Chondrocyte (in vitro differentiated cells): ENCODE results near the gene FOXN3. TPM values are rescaled to one million over a fixed set of nuclear protein-coding genes. Genes with fewer than 3 reads are reported as not detected.

Experiments
- DNase-seq: peaks from one replicate; pipeline ENCODE4 v3.0.0; 2021; ENCODE audit warnings: mixed read lengths, low spot score
- H3K27ac Mint-ChIP-seq: one replicate; pipeline ENCODE4 v1.8.0; 2021; ENCODE audit warnings: mild to moderate bottlenecking, moderate library complexity, mixed read lengths; ENCODE audit not compliant: unreplicated experiment
- H3K27me3 Mint-ChIP-seq: 2 replicates; pipeline ENCODE4 v1.8.0; 2021; ENCODE audit warnings: low read depth, mixed read lengths
- H3K36me3 Mint-ChIP-seq: 2 replicates; pipeline ENCODE4 v1.8.0; 2021; ENCODE audit warnings: low read depth, mixed read lengths
- H3K4me1 Mint-ChIP-seq: 2 replicates; pipeline ENCODE4 v1.8.0; 2021; ENCODE audit warnings: low read depth, mild to moderate bottlenecking, mixed read lengths
- H3K4me3 Mint-ChIP-seq: one replicate; pipeline ENCODE4 v1.8.0; 2021; ENCODE audit warnings: mild to moderate bottlenecking, moderate library complexity, mixed read lengths; ENCODE audit not compliant: unreplicated experiment
- H3K9me3 Mint-ChIP-seq: 2 replicates; pipeline ENCODE4 v1.8.0; 2021; ENCODE audit warnings: low read depth, mixed read lengths
- total RNA-seq: library from RNA; stranded (reverse); gene quantifications from 3 replicates; pipeline ENCODE4 v1.2.1, GENCODE V29; 2021
- TF ChIP-seq, protein P1 (sequence below): fragments of 200-600 bp; sonication (generic); IDR thresholded peaks from 2 replicates; pipeline ENCODE4 v1.5.0; 2021; ENCODE audit warnings: antibody characterized with exemption, mild to moderate bottlenecking, moderate library complexity

Gene FOXN3
- total RNA-seq, 1 donor from 2014 or later: 161 TPM

DNA sequence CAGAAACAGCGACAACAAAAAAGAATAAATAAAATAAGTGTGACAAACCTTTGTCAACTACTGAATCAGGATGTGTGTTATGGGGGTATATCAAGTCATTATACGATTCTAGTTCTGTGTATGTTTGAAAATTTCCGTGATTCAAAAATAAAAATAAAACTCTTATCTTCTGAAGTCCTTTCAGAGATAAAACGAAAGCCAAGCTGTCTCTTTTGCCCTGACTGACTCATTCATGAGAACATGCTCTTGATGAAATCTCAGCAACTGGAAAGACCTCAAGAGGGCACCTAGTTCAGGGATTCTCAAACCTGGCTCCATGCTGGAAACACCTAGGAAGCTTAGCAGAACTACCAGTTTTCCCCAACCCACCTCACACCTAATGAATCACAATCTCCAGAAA, 9.2 kb downstream of the FOXN3 start:
- TF ChIP-seq, protein P1, sequence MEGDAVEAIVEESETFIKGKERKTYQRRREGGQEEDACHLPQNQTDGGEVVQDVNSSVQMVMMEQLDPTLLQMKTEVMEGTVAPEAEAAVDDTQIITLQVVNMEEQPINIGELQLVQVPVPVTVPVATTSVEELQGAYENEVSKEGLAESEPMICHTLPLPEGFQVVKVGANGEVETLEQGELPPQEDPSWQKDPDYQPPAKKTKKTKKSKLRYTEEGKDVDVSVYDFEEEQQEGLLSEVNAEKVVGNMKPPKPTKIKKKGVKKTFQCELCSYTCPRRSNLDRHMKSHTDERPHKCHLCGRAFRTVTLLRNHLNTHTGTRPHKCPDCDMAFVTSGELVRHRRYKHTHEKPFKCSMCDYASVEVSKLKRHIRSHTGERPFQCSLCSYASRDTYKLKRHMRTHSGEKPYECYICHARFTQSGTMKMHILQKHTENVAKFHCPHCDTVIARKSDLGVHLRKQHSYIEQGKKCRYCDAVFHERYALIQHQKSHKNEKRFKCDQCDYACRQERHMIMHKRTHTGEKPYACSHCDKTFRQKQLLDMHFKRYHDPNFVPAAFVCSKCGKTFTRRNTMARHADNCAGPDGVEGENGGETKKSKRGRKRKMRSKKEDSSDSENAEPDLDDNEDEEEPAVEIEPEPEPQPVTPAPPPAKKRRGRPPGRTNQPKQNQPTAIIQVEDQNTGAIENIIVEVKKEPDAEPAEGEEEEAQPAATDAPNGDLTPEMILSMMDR: no peak
- H3K36me3 Mint-ChIP-seq: peaks cover 22% of the 10 kb centered on the region
- peak overlapping the region; percentile 36 for H3K27ac Mint-ChIP-seq

DNA sequence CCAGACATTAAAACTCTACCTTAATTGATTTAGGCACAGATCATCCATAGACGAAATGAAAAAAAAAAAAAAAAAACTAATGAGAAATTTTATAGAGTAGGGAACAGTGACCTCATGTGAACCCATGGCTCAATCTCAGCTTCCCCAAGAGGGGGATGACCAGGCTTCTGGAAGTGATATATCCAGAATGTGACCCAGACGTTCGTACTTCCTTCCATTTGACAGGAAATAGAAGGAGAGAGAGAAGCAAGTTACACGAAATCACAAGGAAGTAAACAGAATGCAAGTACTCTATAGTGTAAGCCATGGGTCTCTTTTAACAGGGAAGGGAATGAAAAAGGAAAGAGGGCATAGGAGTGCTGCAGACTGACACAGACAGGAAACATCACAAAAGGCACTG, 10.1 kb downstream of the FOXN3 start:
- H3K27ac Mint-ChIP-seq: peak overlapping the region; percentile 58
- peaks cover 21% of the 10 kb centered on the region for H3K36me3 Mint-ChIP-seq
- no peaks in the 10 kb centered on the region for H3K27me3 Mint-ChIP-seq
- peaks cover 64% of the 10 kb centered on the region for H3K4me1 Mint-ChIP-seq
- H3K9me3 Mint-ChIP-seq: no peaks in the 10 kb centered on the region
- DNase-seq: no peak
- no peak overlapping the region for H3K4me3 Mint-ChIP-seq
- TF ChIP-seq, protein P1: no peak

More for the DNA sequence above, 9.2 kb downstream of the FOXN3 start:
- no peak overlapping the region for H3K4me3 Mint-ChIP-seq
- DNase-seq: no peak
- peaks cover 55% of the 10 kb centered on the region for H3K4me1 Mint-ChIP-seq
- no peaks in the 10 kb centered on the region for H3K9me3 Mint-ChIP-seq
- no peaks in the 10 kb centered on the region for H3K27me3 Mint-ChIP-seq

GRCh38 chr14:89406361-89406760, 10.7 kb downstream of the FOXN3 start:
- H3K27me3 Mint-ChIP-seq: no peaks in the 10 kb centered on the region
- H3K9me3 Mint-ChIP-seq: no peaks in the 10 kb centered on the region
- TF ChIP-seq, protein P1: no peak
- H3K27ac Mint-ChIP-seq: no peak overlapping the region
- H3K4me1 Mint-ChIP-seq: peaks cover 68% of the 10 kb centered on the region
- DNase-seq: no peak
- no peak overlapping the region for H3K4me3 Mint-ChIP-seq
- H3K36me3 Mint-ChIP-seq: peaks cover 19% of the 10 kb centered on the region

GRCh38 chr14:89405712-89406111, 11.3 kb downstream of the FOXN3 start:
- H3K9me3 Mint-ChIP-seq: no peaks in the 10 kb centered on the region
- no peaks in the 10 kb centered on the region for H3K27me3 Mint-ChIP-seq
- H3K36me3 Mint-ChIP-seq: peaks cover 13% of the 10 kb centered on the region
- no peak overlapping the region for H3K4me3 Mint-ChIP-seq
- peaks cover 70% of the 10 kb centered on the region for H3K4me1 Mint-ChIP-seq
- DNase-seq: no peak
- TF ChIP-seq, protein P1: no peak
- H3K27ac Mint-ChIP-seq: no peak overlapping the region

DNA sequence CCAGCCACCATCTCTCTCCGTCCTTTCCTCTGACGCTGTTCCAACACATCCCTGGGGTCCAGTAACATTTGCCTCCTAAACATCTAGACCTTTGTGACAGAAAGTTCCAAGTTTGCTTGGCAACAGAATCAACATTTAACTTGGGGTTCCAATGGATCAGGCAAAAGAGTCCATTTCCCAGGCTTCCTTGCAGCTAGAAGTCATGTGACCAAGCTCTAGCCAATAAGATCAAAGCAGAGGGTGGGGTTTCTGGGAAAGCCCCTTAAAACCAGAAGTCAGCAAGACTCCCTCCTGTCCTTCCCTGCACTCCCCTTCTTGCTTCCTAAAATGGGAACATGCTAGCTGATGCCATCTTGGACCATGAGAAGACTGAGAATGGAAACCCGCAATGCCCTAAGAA, 14.7 kb downstream of the FOXN3 start:
- Mint-ChIP-seq H3K9me3 (no peaks in the 10 kb centered on the region), H3K36me3 (peaks cover 10% of the 10 kb centered on the region), H3K27ac (peak overlapping the region; percentile 50), H3K27me3 (no peaks in the 10 kb centered on the region), H3K4me1 (peaks cover 56% of the 10 kb centered on the region), H3K4me3 (no peak overlapping the region)
- TF ChIP-seq, protein P1: no peak
- no peak for DNase-seq
